Amniotic epithelial cell (primary cell): ENCODE measurements around the gene IGFBP2.

Experiments used
- DNase-seq: peaks from one replicate; pipeline ENCODE4 v3.0.0-alpha.2; 2010; ENCODE audit warnings: low read depth

Gene IGFBP2

GRCh38 chr2:216701544-216701943 is 68.3 kb downstream of the IGFBP2 start:
- no peak for DNase-seq

- DNase-seq = no peak
These were observed 69.5 kb downstream of the IGFBP2 start for GRCh38 chr2:216702756-216703155.

- DNase-seq = peak; percentile 48
These were observed 77.5 kb downstream of the IGFBP2 start for GRCh38 chr2:216710551-216711301.

- DNase-seq = no peak
These were observed 78.1 kb downstream of the IGFBP2 start for GRCh38 chr2:216711348-216711747.

- DNase-seq = peak; percentile 92
These were observed 80.6 kb downstream of the IGFBP2 start for GRCh38 chr2:216713691-216714336.
